ENCODE measurements around the gene TMEM131L.

DNA sequence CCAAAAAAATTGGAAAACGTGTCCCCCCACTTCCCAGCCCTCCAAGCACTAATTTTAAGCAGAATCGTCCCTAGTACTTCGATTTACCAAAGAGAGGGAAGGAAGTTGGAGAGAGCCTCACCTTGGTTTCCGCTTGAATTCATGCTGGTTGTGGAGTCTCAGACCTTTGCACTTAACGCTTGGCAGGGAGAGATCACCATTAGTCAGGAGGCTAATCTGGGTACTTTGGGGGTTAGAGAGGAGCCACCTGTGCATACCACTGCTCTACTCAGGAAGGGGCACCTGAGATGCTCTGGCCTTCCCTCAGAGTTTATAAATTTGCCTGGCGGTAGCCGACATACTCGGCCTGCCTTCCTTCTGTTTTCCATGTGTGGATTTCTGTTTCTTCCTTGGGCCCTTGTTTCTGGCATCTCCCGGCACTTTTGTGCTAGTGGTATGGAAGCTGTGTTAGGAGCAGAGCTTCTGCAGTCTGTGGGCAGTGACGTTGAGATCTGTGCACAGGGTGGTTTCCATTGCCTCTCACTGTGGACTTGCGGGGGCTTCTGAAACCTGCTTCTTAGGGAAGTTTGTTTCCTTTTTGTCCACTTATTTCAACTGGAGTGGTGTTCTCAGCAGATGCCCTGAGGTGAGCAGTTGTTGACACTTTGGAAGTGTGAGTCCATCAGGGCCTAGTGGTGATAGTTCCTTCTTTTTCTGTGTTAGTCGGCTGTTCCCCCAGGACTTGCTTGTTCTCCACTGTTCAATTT lies 104.2 kb downstream of the TMEM131L start:
- TF ChIP-seq, protein P1, sequence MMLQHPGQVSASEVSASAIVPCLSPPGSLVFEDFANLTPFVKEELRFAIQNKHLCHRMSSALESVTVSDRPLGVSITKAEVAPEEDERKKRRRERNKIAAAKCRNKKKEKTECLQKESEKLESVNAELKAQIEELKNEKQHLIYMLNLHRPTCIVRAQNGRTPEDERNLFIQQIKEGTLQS (IDR thresholded peaks at IDR 0.05), result no peak
- TF ChIP-seq, protein P2, sequence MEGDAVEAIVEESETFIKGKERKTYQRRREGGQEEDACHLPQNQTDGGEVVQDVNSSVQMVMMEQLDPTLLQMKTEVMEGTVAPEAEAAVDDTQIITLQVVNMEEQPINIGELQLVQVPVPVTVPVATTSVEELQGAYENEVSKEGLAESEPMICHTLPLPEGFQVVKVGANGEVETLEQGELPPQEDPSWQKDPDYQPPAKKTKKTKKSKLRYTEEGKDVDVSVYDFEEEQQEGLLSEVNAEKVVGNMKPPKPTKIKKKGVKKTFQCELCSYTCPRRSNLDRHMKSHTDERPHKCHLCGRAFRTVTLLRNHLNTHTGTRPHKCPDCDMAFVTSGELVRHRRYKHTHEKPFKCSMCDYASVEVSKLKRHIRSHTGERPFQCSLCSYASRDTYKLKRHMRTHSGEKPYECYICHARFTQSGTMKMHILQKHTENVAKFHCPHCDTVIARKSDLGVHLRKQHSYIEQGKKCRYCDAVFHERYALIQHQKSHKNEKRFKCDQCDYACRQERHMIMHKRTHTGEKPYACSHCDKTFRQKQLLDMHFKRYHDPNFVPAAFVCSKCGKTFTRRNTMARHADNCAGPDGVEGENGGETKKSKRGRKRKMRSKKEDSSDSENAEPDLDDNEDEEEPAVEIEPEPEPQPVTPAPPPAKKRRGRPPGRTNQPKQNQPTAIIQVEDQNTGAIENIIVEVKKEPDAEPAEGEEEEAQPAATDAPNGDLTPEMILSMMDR (IDR thresholded peaks at IDR 0.05 in 2 of 3, conservative IDR thresholded peaks at IDR 0.05 in 1 of 3; ENCODE audit: borderline replicate concordance in 1 of 3, insufficient read depth in 1 of 3, low read depth in 2 of 3, low read length in 2 of 3), result no peak
- TF ChIP-seq POLR2A (IDR thresholded peaks at IDR 0.05; ENCODE audit: borderline replicate concordance, extremely low read depth, insufficient read depth, insufficient read length), result no peak
- TF ChIP-seq CEBPB (IDR thresholded peaks at IDR 0.05; ENCODE audit: low read depth), result no peak
